DLD1 (cell line): ENCODE data around the gene VWF.

Source experiments
- in situ Hi-C: cut with HindIII; loops from 2 replicates; pipeline ENCODE4 v1.10.0; 2017; ENCODE audit warnings: low sequenced_read_pairs

VWF gene

GRCh38 chr12:6061660-6062059 is 62.8 kb downstream of the VWF start:
- in situ Hi-C loops = no loop called here

GRCh38 chr12:6059860-6060565 is 64.5 kb downstream of the VWF start:
- in situ Hi-C loops = no loop called here

- in situ Hi-C loops = no loop called here
Measured at GRCh38 chr12:6059221-6059620, 65.2 kb downstream of the VWF start.

- in situ Hi-C loops = no loop called here
Measured at GRCh38 chr12:6058481-6059161, 65.8 kb downstream of the VWF start.

- in situ Hi-C loops = no loop called here
Measured at GRCh38 chr12:6057700-6058099, 66.8 kb downstream of the VWF start.

GRCh38 chr12:6056406-6057240 is 67.8 kb downstream of the VWF start:
- in situ Hi-C loops = no loop called here

- in situ Hi-C loops = no loop called here
Measured at GRCh38 chr12:6053541-6053940, 70.9 kb downstream of the VWF start.

GRCh38 chr12:6052940-6053329 is 71.5 kb downstream of the VWF start:
- in situ Hi-C loops = no loop called here

GRCh38 chr12:6052206-6052939 is 72.1 kb downstream of the VWF start:
- in situ Hi-C loops = no loop called here

GRCh38 chr12:6049992-6050391 is 74.5 kb downstream of the VWF start:
- in situ Hi-C loops = no loop called here

GRCh38 chr12:6049587-6049986 is 74.9 kb downstream of the VWF start:
- in situ Hi-C loops = no loop called here

- in situ Hi-C loops = no loop called here
Measured at GRCh38 chr12:6047249-6048237, 76.9 kb downstream of the VWF start.

GRCh38 chr12:6046511-6047180 is 77.8 kb downstream of the VWF start:
- in situ Hi-C loops = no loop called here

GRCh38 chr12:6045438-6045837 is 79.0 kb downstream of the VWF start:
- in situ Hi-C loops = no loop called here

- in situ Hi-C loops = no loop called here
Measured at GRCh38 chr12:6044082-6044481, 80.4 kb downstream of the VWF start.

- in situ Hi-C loops = no loop called here
Measured at GRCh38 chr12:6042446-6042845, 82.0 kb downstream of the VWF start.

- in situ Hi-C loops = no loop called here
Measured at GRCh38 chr12:6041891-6042290, 82.6 kb downstream of the VWF start.

- in situ Hi-C loops = no loop called here
Measured at GRCh38 chr12:6040815-6041214, 83.7 kb downstream of the VWF start.

- in situ Hi-C loops = no loop called here
Measured at GRCh38 chr12:6039894-6040601, 84.4 kb downstream of the VWF start.
